22Rv1 (cell line): ENCODE measurements around the gene TMEM35A.

Experiments used
- H3K27ac ChIP-seq: fragments of 450-650 bp; 2 replicates; pipeline ENCODE4 v1.5.1; 2017
- CTCF ChIP-seq: fragments of 450-650 bp; IDR thresholded peaks from 2 replicates; pipeline ENCODE4 v1.5.1; 2017; ENCODE audit warnings: mild to moderate bottlenecking
- ZFX ChIP-seq: fragments of 450-650 bp; IDR thresholded peaks from 2 replicates; pipeline ENCODE4 v1.6.1; 2017; ENCODE audit warnings: antibody characterized with exemption, borderline replicate concordance

TMEM35A gene

DNA sequence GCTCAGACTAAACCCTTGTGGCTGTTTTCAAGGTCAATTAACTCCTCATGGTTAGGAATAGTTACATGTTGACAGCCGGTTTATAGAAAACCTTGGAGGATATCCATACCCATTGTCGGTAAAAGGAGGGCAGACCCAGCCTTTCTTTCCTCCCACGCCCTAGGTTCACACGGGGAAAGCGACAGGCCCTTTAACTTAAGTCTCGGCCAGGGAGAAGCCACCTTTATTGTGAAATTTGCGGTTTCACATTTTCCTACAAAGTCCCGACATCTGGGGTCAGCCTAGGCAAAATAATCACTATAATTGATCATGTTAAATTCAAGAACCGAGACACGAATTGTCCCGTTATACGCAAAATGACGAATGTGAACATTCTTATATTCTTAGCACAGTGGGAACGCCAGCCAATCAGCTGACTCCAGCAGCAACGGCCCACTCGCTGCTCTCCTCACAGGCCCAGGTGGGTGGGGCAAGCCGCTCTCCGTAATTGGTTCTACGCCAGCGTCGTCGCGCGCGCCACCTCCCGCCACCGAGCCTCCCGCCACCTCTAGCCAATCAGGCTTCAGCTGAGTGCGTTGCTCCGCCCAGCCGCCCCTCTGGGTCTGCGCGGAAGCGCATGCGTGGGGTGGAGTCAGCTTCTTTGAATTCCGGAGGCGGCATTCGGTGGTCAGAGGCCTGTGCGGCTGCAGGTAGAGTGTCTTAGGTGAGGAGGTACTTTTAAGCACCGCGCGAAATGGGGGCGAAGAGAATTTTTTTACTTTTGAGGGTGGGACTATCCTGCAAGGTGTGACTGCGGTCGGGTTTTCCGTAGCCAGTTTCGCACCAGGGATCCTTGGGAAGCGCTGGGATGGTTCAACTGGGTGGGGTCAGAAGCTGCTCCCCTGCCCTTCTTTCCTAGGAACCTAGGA is 19.1 kb downstream of the TMEM35A start, which contains the start of gene CENPI:
Gene CENPI, plus strand, starts transcription at position 659 of the 908 bp plus-strand sequence. CDS start 2,867 bp downstream, outside the sequence.
- TF ChIP-seq CTCF (no peak), ZFX (no peak)
- H3K27ac ChIP-seq = peak within 1 kb of the TSS; percentile 41

- H3K27ac ChIP-seq = no peak overlapping the region
- TF ChIP-seq ZFX = no peak
- no peak for TF ChIP-seq CTCF
Observed at GRCh38 chrX:101108284-101108683, 29.6 kb downstream of the TMEM35A start.

DNA sequence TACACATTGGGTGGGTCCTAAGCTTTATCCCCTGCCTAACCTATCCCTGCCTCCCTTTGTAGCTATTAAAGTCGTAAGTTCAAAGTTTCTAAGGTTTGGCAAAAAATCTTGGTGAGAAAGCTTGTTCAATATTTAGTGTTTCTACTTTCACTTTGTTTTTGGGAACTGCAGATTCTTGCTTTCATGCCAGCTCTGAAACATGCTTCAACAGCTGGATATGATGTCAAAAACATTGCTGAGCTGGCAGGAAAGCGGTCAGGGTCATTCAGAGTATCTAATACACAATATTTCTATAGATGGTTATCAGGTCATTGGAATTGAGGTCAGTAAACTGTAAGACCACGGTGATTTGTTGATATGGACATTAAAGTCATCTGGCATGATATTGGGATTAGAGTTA is 39.0 kb downstream of the TMEM35A start:
- TF ChIP-seq CTCF (no peak), ZFX (no peak)
- H3K27ac ChIP-seq = no peak overlapping the region

DNA sequence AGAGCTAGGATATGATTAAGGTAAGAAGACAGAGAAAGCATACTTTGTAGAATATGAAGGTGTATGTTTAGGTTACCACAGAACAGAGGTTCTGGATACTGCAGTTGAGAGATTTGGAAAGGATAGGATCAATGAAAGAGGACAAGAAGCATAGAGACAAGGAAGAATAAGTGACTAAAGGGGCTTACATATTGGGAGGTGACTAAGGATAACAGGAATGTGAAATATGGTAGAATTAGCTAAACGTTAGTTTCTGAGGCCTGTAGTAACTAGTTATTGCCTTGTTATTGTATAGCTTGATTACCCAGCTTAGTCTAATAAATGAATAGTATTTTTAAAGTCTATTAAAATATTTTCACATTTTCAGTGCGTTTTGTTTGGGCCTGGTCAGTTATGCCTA is 57.6 kb downstream of the TMEM35A start:
- TF ChIP-seq CTCF = no peak
- no peak for TF ChIP-seq ZFX
- H3K27ac ChIP-seq = no peak overlapping the region
